Stimulated activated CD4-positive, alpha-beta T cell treated with anti-CD3 and anti-CD28 coated beads, TNF-alpha, amount 100 ng/mL, for 48 hours (primary cell): Measurements from ENCODE around the gene SLC30A1.
"Not testable (repeated sequence)": the region's sequence is repeated elsewhere in the genome, so short reads cannot be mapped to it uniquely, and the experiment has no call there.

ENCODE experiments used
- DNase-seq, 3 donors: peaks; one replicate each; pipeline ENCODE4 v3.0.0-alpha.2; 2020; ENCODE audit warnings: low read depth in 3 of 3

Gene SLC30A1

DNA sequence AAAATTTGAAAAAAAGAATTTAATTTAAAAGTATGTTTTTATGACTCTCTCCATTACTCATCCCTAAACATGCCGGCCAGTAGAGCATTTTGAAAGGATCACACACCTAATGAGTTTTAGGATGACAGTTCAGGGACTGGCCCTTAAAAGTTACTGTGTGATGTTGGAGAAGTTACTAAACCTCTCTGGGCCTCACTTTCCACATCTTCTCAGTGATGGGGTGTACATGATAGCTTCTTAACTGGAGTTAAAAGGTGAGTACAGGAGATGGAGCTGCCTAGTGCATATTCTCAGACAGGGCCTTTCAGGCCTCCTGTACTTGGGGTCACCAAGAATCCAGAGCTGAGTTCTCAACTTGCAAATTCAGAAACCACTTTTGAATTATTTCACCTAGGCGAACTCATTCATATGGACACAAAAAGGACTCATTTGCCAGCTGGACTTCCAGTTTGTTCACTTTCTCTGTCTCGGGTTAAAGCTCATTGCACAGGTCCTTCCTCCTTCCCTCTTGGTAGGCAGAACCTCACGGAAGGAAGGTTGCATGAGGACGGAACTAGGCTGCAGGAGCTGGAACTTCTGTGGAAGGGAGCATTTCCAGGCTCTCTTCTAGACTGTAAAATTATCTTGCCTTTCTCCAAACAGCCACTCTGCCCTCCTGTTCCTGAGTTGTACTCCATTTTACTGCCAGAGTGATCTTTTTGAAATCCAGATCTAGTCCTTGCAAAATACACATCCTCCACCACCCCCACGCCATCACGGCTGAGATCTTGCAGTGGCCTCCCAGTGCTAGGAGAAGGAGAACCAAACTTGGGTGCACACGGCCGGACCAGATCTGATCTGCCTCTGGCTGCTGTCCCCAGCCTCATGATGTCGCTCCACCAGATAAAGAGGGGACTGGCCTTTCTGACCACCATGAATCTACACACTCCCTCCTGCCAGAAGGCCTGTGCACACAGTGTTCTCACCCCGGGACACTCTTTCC is 4.3 kb upstream of the SLC30A1 start:
- DNase-seq = no peak

DNA sequence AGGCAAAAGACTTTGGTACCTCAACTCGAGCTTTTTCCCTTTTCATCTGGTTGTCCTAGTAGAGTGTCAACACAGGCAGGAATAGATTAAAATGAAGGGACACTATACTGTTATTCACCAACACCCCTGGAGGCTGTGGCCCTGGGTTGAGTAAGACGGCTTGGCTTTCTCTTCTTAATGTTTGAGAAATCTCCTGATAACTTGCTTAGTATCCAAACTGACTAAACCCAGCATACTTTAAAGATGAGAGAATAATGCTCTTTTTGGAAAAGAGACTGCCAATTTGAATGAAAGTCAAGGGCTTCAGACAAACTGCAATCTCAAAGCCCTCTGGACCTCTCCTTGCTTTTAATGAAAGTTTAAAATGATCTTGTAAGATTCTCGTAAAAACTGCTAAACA is 2.6 kb upstream of the SLC30A1 start:
- no peak for DNase-seq

- no peak for DNase-seq
Observed at GRCh38 chr1:211580303-211580687, 1.3 kb upstream of the SLC30A1 start.

DNA sequence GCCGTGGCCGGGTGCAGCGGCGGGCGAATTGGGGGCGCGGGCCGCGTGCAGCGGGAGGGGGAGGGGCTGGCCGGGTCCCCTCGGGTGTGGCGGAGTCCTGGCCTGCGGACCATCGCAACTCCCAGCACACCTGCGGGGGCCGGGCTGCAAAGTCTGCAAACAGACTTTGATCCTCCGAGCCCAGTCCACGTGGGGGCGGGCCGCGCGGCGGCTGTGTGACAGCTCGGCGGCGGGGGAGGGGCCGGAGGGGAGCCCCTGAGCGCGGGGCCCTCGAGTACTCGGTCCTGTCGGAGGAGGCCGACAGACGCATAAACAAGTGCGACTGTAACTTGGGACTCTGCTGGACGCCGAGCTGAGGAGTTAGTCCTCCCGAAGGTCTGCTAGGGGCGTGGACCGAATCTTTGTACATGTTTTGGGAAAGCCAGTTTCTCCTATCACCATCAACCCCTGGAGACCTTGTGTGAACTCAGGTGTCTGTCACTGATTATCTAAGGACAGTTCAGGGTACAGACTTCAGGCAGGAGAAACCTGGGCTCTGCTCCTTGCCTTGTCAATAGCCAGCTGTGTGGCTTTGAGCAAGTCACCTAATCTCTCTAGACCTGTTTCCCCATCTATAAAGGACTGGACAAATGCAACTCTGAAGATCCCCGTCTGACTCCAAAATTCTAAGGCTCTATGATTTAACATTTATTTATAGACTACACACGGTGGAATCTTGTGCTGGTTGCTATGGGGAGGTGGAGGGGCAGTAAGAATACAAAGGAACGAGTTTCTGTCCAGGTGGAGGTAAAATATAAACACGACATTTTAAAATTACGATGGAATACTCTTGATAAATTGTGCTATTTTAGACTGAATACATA is 710 bp upstream of the SLC30A1 start:
- no peak for DNase-seq

GRCh38 chr1:211577819-211578639 is 932 bp downstream of the SLC30A1 start:
- DNase-seq = peak; percentile 41 to 60 (median 50)

- no peak for DNase-seq
Observed at GRCh38 chr1:211577277-211577818, 1.6 kb downstream of the SLC30A1 start.

DNA sequence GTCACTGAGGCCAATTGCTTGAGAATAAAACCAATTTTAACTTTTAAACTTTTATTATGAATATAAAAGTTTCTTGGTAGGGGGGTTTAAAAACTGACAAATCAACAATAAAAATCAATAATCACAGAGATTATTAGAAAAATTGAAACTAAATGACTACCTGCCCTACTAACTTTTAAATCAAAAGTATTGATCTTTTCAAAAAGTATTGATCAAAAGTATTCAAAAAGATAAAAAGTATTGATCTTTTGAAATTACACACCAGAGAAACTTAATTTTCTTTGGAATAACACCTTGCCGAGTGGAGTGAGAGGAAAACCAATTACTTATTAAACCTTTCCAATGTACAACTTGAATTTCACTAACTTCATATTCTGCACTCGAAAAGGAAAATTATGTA is 2.2 kb downstream of the SLC30A1 start:
- DNase-seq = no peak

DNA sequence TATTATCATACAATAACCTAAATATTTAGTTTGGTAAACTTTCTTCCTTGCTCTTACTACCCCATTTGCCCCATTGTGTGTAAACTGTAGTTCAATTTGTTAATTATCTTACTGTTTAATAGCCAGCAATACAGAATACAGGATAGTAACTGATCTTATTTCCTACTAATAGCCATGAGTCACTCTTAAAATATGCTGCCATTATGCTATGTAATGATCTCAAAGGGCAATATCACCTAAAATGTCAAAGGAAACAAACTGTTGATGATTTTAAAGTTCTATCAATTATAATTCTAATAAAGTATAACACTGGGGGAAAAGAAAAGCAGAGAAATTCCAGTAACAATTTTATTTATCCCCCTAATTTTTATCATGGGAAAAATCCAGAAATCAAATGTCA is 4.3 kb downstream of the SLC30A1 start:
- DNase-seq = no peak

DNA sequence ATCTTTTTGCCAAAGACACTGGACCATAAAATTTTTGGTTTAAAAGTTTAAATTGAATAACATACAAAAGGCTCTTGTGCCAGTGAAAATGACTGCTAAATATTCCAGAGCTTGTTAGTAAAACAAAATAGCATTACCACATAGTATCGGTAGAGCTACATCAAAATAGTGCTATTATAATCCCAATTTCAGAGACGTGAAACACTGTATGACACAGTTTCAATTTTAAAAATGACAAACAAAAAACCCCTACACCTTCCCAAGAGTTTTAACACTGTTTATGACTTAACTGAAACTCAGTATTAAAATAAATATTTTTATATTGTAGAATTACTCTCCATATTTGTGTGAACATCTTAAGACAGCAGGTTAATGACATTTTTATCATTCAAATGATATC is 7.0 kb downstream of the SLC30A1 start:
- no peak for DNase-seq

- not testable (repeated sequence) for DNase-seq
Observed at GRCh38 chr1:211570378-211570777, 8.6 kb downstream of the SLC30A1 start.

GRCh38 chr1:211566431-211567025 is 12.4 kb downstream of the SLC30A1 start:
- no peak for DNase-seq

DNA sequence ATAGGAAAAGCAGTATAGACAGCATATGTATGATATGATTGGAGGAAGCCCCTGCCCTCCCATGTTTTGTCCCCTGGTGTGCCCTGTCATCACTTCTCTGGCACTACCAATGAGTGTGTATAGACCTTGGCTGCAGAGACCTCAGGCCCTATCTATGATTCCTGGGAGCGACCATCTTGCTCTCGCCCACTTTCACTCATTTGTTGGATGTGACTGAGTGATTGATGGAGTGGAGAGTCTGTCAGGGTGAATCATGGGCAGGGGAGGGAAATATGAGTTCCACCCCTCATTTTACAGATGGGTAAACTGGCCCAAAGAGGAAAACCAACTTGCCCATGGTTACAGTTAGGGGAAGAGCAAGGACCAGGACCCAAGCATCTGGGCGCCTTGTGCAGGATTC is 14.9 kb downstream of the SLC30A1 start:
- DNase-seq = no peak

- no peak for DNase-seq
Observed at GRCh38 chr1:211559222-211560010, 19.5 kb downstream of the SLC30A1 start.

- DNase-seq = no peak
Observed at GRCh38 chr1:211557894-211558625, 20.9 kb downstream of the SLC30A1 start.

DNA sequence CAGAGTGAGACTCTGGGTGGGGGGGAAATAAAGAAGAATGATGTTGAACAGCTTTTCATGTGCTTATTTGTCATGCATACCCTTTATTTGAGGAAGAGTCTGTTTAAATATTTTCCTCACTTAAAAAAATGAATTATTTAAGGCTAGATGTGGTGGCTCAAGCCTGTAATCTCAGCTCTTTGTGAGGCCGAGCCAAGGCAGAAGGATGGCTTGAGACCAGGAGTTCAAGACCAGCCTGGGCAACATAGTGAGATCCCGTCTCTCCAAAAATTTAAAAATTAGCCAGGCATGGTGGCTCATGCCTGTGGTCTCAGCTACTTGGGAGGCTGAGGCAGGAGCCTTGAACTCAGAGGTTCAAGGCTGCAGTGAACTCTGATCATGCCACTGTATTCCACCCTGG is 25.4 kb downstream of the SLC30A1 start:
- DNase-seq = no peak

DNA sequence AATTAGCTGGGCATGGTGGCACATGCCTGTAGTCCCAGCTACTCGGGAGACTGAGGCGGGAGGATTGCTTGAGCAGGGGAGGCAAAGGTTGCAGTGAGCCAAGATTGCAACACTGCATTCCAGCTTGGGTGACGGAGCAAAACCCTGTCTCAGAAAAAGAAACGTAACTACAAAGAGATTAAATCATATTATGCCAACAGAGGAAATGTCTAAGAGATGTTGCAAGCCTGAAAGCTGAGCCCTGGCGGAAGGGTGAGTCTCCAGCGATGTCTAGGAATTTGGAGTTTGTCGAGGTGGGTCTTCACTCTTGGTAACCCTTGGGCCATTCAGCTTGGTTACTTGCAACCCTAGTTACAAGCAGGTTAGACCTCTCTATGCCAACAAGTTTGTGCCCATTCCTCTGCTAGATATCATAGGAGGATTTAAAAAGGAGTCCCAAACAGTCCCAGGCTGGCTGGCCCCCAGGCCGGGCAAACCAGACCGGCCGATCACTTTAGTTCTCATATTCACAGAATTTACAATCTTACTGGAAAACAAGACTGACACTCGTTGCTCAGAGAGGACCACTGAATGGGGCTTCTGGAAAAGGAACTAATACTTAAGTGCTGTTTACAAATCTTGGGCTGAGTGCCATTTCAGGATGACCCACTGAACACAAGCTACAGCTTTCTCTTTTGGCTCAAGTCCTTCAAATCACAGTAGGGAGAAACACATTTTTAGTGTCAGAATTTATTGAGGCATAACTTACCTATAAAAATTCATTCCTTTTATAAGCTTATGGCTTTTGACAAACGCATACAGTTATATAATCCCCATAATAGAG is 27.1 kb downstream of the SLC30A1 start:
- DNase-seq = no peak

DNA sequence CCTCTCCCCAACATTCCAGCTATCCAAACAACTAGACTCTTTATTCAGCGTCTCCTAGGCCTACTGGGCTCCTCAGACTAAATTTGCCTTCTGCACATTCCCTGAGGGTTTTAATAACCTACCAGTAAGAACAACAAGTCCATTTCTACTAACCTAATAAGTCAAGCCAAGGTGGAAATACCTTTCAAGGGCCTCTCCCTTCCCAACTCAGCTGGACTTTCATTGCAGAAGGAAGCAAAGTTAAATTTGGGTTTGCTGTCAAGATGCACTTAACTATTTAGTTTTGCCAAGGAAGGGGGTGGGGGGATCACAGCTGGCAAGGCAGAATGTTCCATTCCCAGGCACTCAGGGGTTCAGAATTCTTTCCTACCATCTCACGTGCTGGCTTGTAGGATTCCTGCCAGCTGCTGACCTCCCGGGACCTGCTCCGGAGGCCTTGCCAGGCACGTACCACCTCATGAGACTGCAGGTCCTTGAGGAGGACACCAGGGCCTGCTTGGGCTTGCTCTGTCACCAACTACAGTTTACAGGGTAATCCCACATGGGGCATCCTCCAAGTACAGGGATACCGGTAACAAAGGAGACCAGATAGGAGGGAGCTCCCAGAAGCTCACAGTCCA is 29.8 kb downstream of the SLC30A1 start:
- no peak for DNase-seq
